ENCODE results near the gene CENPP.

GRCh38 chr9:92506184-92506857 is 180.6 kb downstream of the CENPP start:
- TF ChIP-seq CTCF (conservative IDR thresholded peaks at IDR 0.05; ENCODE audit: low read depth, low read length): no peak
- no peak for TF ChIP-seq EZH2 (IDR thresholded peaks at IDR 0.05; ENCODE audit: low read length, unreplicated experiment)

All from PC-3 (cell line).